ENCODE data around the gene IL15. TPM values are rescaled to one million over a fixed set of nuclear protein-coding genes. Genes with fewer than 3 reads are reported as not detected.

The IL15 gene
- total RNA-seq, 1 experiment from 2014 or later, result 0.51 TPM

DNA sequence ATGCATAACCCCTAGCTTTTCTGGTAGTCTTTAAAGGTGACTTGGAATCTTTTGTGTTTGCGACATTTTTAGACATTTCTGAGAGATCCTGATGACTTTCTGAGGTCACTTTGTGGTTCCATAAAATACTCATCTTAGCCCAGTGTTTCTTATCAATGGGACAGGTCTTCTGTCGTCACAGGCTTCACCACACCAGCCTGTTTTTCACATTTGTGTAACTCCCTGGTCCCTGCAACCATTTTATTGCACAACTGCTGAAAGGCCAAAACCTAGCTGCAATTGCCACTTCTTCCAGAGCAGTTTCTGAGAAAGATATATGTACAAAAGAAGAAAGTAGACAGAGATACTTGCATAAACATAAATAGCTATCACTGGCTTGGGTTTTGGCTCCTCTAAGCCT lies 120.9 kb downstream of the IL15 start:
- intact Hi-C loops (cut with micrococcal nuclease), result no loop called here
- Mint-ChIP-seq H3K36me3 (ENCODE audit: insufficient read depth, unreplicated experiment) (no peaks in the 10 kb centered on the region), H3K27me3 (ENCODE audit: insufficient read depth, unreplicated experiment) (no peaks in the 10 kb centered on the region), H3K4me1 (ENCODE audit: insufficient read depth, unreplicated experiment) (peaks cover 7% of the 10 kb centered on the region), H3K9me3 (ENCODE audit: unreplicated experiment) (no peaks in the 10 kb centered on the region), H3K27ac (ENCODE audit: low read depth, unreplicated experiment) (no peak overlapping the region), H3K4me3 (ENCODE audit: unreplicated experiment) (no peak overlapping the region)
- POLR2A ChIA-PET, result no interaction called here
- DNase-seq (ENCODE audit: unreplicated experiment), result no peak
- BruUV-seq (replicated peaks), result no TSS peak
- TF ChIP-seq, protein P1, sequence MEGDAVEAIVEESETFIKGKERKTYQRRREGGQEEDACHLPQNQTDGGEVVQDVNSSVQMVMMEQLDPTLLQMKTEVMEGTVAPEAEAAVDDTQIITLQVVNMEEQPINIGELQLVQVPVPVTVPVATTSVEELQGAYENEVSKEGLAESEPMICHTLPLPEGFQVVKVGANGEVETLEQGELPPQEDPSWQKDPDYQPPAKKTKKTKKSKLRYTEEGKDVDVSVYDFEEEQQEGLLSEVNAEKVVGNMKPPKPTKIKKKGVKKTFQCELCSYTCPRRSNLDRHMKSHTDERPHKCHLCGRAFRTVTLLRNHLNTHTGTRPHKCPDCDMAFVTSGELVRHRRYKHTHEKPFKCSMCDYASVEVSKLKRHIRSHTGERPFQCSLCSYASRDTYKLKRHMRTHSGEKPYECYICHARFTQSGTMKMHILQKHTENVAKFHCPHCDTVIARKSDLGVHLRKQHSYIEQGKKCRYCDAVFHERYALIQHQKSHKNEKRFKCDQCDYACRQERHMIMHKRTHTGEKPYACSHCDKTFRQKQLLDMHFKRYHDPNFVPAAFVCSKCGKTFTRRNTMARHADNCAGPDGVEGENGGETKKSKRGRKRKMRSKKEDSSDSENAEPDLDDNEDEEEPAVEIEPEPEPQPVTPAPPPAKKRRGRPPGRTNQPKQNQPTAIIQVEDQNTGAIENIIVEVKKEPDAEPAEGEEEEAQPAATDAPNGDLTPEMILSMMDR (IDR thresholded peaks at IDR 0.05; ENCODE audit: unreplicated experiment), result no peak
- CTCF ChIA-PET, result interaction anchor here (0.5 kb wide), 1 partner anchor 937 kb away, joined by 3 read pairs; no protein-coding TSS in a partner anchor

DNA sequence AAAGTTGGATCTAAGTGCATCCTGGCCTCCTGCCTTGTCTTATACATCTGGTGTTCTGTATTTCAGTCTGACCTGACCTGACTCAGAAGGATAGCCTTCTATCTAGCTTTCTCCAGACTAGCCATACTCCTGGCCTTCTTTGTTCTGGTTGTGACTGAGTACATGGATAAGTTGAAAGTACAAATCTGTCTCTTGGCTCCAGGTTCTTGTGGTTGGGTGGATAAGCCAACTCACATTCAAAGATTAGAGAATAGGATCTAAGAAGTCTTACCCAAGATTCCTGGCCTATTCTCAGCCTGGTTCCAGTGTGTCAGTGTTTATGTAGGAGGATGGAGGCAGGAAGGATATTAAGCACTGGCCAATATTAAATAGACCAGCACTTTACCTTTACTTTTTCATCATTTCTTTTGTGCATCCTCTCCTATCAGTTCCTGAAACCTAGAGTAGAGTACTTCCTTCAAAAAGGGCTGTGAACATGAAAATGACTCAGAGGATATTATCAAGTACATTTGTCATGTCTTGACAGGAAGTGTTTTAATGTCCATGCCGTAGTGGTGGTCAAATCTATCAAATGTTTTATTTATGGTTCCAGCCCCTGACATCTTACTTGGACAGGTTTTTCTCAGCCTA lies 123.5 kb downstream of the IL15 start:
- CTCF ChIA-PET, result no interaction called here
- POLR2A ChIA-PET, result no interaction called here
- Mint-ChIP-seq H3K27ac (ENCODE audit: low read depth, unreplicated experiment) (no peak overlapping the region), H3K4me1 (ENCODE audit: insufficient read depth, unreplicated experiment) (peaks cover 7% of the 10 kb centered on the region), H3K36me3 (ENCODE audit: insufficient read depth, unreplicated experiment) (no peaks in the 10 kb centered on the region), H3K27me3 (ENCODE audit: insufficient read depth, unreplicated experiment) (no peaks in the 10 kb centered on the region), H3K4me3 (ENCODE audit: unreplicated experiment) (no peak overlapping the region), H3K9me3 (ENCODE audit: unreplicated experiment) (no peaks in the 10 kb centered on the region)
- no TSS peak for BruUV-seq (replicated peaks)
- TF ChIP-seq, protein P1 (IDR thresholded peaks at IDR 0.05; ENCODE audit: unreplicated experiment), result no peak
- intact Hi-C loops (cut with micrococcal nuclease), result no loop called here
- DNase-seq (ENCODE audit: unreplicated experiment), result no peak

DNA sequence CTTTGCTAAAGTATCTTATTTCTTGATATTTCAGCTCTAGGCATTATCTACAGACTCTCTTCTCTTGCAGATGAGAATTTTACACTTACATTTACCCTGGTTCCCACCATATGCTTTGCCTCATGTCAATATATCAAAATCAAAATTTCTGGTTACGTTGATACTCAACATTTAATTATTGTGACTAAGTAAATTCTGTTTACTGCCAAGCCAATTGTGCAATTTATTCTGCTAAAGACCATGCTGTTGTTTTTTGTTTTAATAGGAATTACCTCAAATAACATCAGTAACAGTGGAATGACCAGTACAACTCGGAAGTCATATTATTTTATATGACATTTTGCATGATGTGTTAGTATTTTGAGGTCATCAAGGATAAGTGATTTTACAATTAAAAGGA lies 125.5 kb downstream of the IL15 start:
- H3K4me1 Mint-ChIP-seq (ENCODE audit: insufficient read depth, unreplicated experiment), result no peaks in the 10 kb centered on the region
- H3K27ac Mint-ChIP-seq (ENCODE audit: low read depth, unreplicated experiment), result no peak overlapping the region
- no peak overlapping the region for H3K4me3 Mint-ChIP-seq (ENCODE audit: unreplicated experiment)
- no peaks in the 10 kb centered on the region for H3K27me3 Mint-ChIP-seq (ENCODE audit: insufficient read depth, unreplicated experiment)
- no peak for DNase-seq (ENCODE audit: unreplicated experiment)
- CTCF ChIA-PET, result no interaction called here
- POLR2A ChIA-PET, result no interaction called here
- intact Hi-C loops (cut with micrococcal nuclease), result no loop called here
- H3K9me3 Mint-ChIP-seq (ENCODE audit: unreplicated experiment), result no peaks in the 10 kb centered on the region
- TF ChIP-seq, protein P1 (IDR thresholded peaks at IDR 0.05; ENCODE audit: unreplicated experiment), result no peak
- no TSS peak for BruUV-seq (replicated peaks)
- H3K36me3 Mint-ChIP-seq (ENCODE audit: insufficient read depth, unreplicated experiment), result no peaks in the 10 kb centered on the region

DNA sequence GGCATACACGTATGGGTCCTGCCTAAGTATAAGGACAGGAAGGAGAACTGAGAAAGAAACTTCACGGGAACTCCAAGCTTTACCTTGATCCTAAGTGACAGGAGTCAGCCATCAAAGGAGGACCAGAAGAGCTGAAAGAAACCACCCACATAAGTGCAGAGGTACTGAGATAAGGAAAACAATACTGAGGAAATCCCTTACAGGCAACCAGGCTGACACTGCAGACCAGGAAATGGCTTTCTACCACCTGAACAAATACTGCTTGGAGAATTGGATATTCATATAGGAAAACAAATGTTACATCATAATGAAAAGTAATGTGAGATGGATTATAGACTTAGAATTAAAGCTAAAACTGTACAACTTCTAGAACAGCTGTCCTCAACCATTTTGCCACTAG lies 127.0 kb downstream of the IL15 start:
- no peak overlapping the region for H3K27ac Mint-ChIP-seq (ENCODE audit: low read depth, unreplicated experiment)
- no TSS peak for BruUV-seq (replicated peaks)
- intact Hi-C loops (cut with micrococcal nuclease), result no loop called here

More for the DNA sequence above, 127.0 kb downstream of the IL15 start:
- ChIA-PET CTCF (interaction anchor here (0.6 to 0.8 kb wide), 2 partner anchors 417 to 591 kb away, joined by 3 to 4 read pairs; no protein-coding TSS in a partner anchor), POLR2A (interaction anchor here (1.2 kb wide), 1 partner anchor 32 kb away, joined by 3 read pairs; no protein-coding TSS in a partner anchor)
- Mint-ChIP-seq H3K27me3 (ENCODE audit: insufficient read depth, unreplicated experiment) (no peaks in the 10 kb centered on the region), H3K4me1 (ENCODE audit: insufficient read depth, unreplicated experiment) (no peaks in the 10 kb centered on the region), H3K9me3 (ENCODE audit: unreplicated experiment) (no peaks in the 10 kb centered on the region), H3K4me3 (ENCODE audit: unreplicated experiment) (no peak overlapping the region), H3K36me3 (ENCODE audit: insufficient read depth, unreplicated experiment) (no peaks in the 10 kb centered on the region)
- DNase-seq (ENCODE audit: unreplicated experiment), result no peak
- TF ChIP-seq, protein P1 (IDR thresholded peaks at IDR 0.05; ENCODE audit: unreplicated experiment), result no peak
